Panc1 (cell line): Measurements from ENCODE around the gene TLX1. TPM values are rescaled to one million over a fixed set of nuclear protein-coding genes. Genes with fewer than 3 reads are reported as not detected.

Experiments
- ATAC-seq: fragments of 200-7000 bp; cut with Tn5 transposase; 2 replicates; pipeline ENCODE4 v1.9.1; 2020; ENCODE audit warnings: mild to moderate bottlenecking, moderate library complexity
- BruUV-seq: library from RNA; stranded (reverse); fragments of 400-500 nt; replicated peaks from 2 replicates; lab custom pipeline; 2021; lab: Mats Ljungman, UMichigan
- CTCF ChIA-PET: fragments of 300-600 bp; sonication (Branson Sonifier 250); formaldehyde crosslinking; loops from one replicate; lab custom pipeline; 2022; ENCODE audit warnings: antibody characterized with exemption; lab: Charles Lee
- POLR2A ChIA-PET: fragments of 300-600 bp; sonication (Branson Sonifier 250); formaldehyde crosslinking; loops from one replicate; lab custom pipeline; 2022; ENCODE audit warnings: antibody characterized with exemption; lab: Charles Lee
- DNase-seq: peaks from one replicate; pipeline ENCODE4 v3.0.0-alpha.2; 2010; ENCODE audit warnings: low read depth, low spot score
- H3K27ac ChIP-seq: 2 replicates; pipeline ENCODE4 v1.5.1; 2011; ENCODE audit warnings: mild to moderate bottlenecking, low read length, inconsistent platforms
- H3K27me3 ChIP-seq: fragments of 200-500 bp; sonication (Bioruptor generic); 2 replicates; pipeline ENCODE4 v1.6.0; 2014; ENCODE audit warnings: low read length, inconsistent platforms; ENCODE audit not compliant: control insufficient read depth, insufficient read depth
- H3K36me3 ChIP-seq: fragments of 200-500 bp; sonication (Bioruptor generic); 2 replicates; pipeline ENCODE4 v1.5.1; 2014; ENCODE audit warnings: inconsistent platforms, mild to moderate bottlenecking, low read length, moderate library complexity; ENCODE audit not compliant: control insufficient read depth, insufficient read depth
- H3K4me1 ChIP-seq: 2 replicates; pipeline ENCODE4 v1.5.1; 2011; ENCODE audit warnings: inconsistent platforms, mild to moderate bottlenecking, low read length, moderate library complexity; ENCODE audit not compliant: control insufficient read depth, insufficient read depth
- H3K4me3 ChIP-seq, 2 experiments: 2 replicates each; pipeline ENCODE4 v1.5.1; 2011 to 2012; ENCODE audit warnings: low read depth in 2 of 2, low read length in 2 of 2, mild to moderate bottlenecking in 2 of 2, inconsistent platforms in 1 of 2, moderate library complexity in 1 of 2
- H3K9me3 ChIP-seq: fragments of 200-500 bp; sonication (Bioruptor generic); 2 replicates; pipeline ENCODE4 v1.5.1; 2014; ENCODE audit warnings: low read depth, mild to moderate bottlenecking, inconsistent platforms, low read length, moderate library complexity; ENCODE audit not compliant: control insufficient read depth, insufficient read depth
- CTCF ChIP-seq: fragments of 450-650 bp; IDR thresholded peaks from 2 replicates; pipeline ENCODE4 v1.5.1; 2017; ENCODE audit warnings: mild to moderate bottlenecking
- POLR2AphosphoS5 ChIP-seq: IDR thresholded peaks from 2 replicates; pipeline ENCODE4 v1.6.1; 2012; ENCODE audit warnings: mild to moderate bottlenecking, low read depth, low read length, moderate library complexity
- SIN3A ChIP-seq: IDR thresholded peaks from 2 replicates; pipeline ENCODE4 v1.6.1; 2012; ENCODE audit warnings: low read depth, mild to moderate bottlenecking, low read length, moderate library complexity, borderline replicate concordance; ENCODE audit not compliant: insufficient read depth
- TCF7L2 ChIP-seq: IDR thresholded peaks from 2 replicates; pipeline ENCODE4 v1.6.1; 2011; ENCODE audit warnings: mild to moderate bottlenecking, low read depth, low read length, inconsistent platforms
- in situ Hi-C: cut with HindIII; loops from 2 replicates; pipeline ENCODE4 v1.10.0; 2016; ENCODE audit warnings: low sequenced_read_pairs, low pct_unique_long_range_greater_than_20kb
- intact Hi-C: fragments of 100-400 bp; cut with micrococcal nuclease; formaldehyde crosslinking; loops from one replicate; pipeline ENCODE4 v1.10.0; 2022; ENCODE audit not compliant: unreplicated experiment
- total RNA-seq: library from RNA; stranded (reverse); gene quantifications from one replicate; pipeline ENCODE4 v1.2.1, GENCODE V29; 2021; ENCODE audit not compliant: unreplicated experiment
- TF ChIP-seq, protein P1 (sequence below), 2 experiments: IDR thresholded peaks; 2 replicates each; pipeline ENCODE4 v1.6.1; 2011 to 2012; ENCODE audit warnings: low read depth in 2 of 2, control low read depth in 1 of 2, low read length in 1 of 2, mild to moderate bottlenecking in 1 of 2, moderate library complexity in 1 of 2; ENCODE audit not compliant: insufficient read depth in 1 of 2

TLX1 gene
- total RNA-seq, 1 experiment from 2014 or later: 0.13 TPM

DNA sequence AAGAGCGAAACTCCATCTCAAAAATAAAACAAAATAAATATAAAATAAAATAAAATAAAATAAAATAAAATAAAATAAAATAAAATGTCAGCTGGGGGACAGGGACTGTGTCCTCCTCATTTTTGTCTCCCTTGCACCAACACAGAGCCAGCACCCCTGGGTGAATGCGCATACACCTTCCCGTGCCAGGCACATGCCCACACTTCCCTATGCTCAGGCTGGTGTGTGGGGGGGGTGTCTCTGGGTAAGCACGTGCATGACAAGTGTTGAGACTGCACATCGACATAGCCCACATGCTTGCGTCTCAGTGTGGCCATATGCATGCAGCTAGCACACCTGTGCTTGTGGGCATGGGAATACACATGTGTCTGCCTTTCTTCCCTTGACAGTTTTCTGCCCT lies 24.7 kb upstream of the TLX1 start:
- ATAC-seq: no peak
- CTCF ChIA-PET: interaction anchor here (0.6 to 1.6 kb wide), 2 partner anchors 11 to 56 kb away, joined by 3 to 7 read pairs; no protein-coding TSS in a partner anchor
- Histone ChIP-seq H3K27ac (no peak overlapping the region), H3K4me3 (no peak overlapping the region), H3K9me3 (no peaks in the 10 kb centered on the region), H3K27me3 (no peaks in the 10 kb centered on the region), H3K36me3 (no peaks in the 10 kb centered on the region), H3K4me1 (no peaks in the 10 kb centered on the region)
- TF ChIP-seq TCF7L2: no peak
- TF ChIP-seq POLR2AphosphoS5: no peak
- TF ChIP-seq CTCF: no peak
- TF ChIP-seq, protein P1, sequence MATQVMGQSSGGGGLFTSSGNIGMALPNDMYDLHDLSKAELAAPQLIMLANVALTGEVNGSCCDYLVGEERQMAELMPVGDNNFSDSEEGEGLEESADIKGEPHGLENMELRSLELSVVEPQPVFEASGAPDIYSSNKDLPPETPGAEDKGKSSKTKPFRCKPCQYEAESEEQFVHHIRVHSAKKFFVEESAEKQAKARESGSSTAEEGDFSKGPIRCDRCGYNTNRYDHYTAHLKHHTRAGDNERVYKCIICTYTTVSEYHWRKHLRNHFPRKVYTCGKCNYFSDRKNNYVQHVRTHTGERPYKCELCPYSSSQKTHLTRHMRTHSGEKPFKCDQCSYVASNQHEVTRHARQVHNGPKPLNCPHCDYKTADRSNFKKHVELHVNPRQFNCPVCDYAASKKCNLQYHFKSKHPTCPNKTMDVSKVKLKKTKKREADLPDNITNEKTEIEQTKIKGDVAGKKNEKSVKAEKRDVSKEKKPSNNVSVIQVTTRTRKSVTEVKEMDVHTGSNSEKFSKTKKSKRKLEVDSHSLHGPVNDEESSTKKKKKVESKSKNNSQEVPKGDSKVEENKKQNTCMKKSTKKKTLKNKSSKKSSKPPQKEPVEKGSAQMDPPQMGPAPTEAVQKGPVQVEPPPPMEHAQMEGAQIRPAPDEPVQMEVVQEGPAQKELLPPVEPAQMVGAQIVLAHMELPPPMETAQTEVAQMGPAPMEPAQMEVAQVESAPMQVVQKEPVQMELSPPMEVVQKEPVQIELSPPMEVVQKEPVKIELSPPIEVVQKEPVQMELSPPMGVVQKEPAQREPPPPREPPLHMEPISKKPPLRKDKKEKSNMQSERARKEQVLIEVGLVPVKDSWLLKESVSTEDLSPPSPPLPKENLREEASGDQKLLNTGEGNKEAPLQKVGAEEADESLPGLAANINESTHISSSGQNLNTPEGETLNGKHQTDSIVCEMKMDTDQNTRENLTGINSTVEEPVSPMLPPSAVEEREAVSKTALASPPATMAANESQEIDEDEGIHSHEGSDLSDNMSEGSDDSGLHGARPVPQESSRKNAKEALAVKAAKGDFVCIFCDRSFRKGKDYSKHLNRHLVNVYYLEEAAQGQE (IDR thresholded peaks at IDR 0.05; ENCODE audit: insufficient read depth in 1 of 2, low read depth in 2 of 2, low read length in 1 of 2): no peak
- TF ChIP-seq SIN3A: no peak
- BruUV-seq: no TSS peak
- POLR2A ChIA-PET: no interaction called here
- intact Hi-C loops: no loop called here
- no peak for DNase-seq
- in situ Hi-C loops: no loop called here

GRCh38 chr10:101107771-101108170 lies 23.3 kb upstream of the TLX1 start:
- H3K27me3 ChIP-seq: no peaks in the 10 kb centered on the region
- no TSS peak for BruUV-seq
- H3K9me3 ChIP-seq: no peaks in the 10 kb centered on the region
- no peak for TF ChIP-seq CTCF
- TF ChIP-seq TCF7L2: no peak
- TF ChIP-seq POLR2AphosphoS5: no peak
- TF ChIP-seq, protein P1 (IDR thresholded peaks at IDR 0.05; ENCODE audit: insufficient read depth in 1 of 2, low read depth in 2 of 2, low read length in 1 of 2): no peak
- TF ChIP-seq SIN3A: no peak
- DNase-seq (no peak), ATAC-seq (no peak)
- H3K36me3 ChIP-seq: no peaks in the 10 kb centered on the region
- H3K4me1 ChIP-seq: no peaks in the 10 kb centered on the region
- ChIA-PET POLR2A (no interaction called here), CTCF (interaction anchor here (0.6 to 1.6 kb wide), 3 partner anchors 12 to 24 kb away, joined by 5 to 7 read pairs (median 7); no protein-coding TSS in a partner anchor)
- no peak overlapping the region for H3K4me3 ChIP-seq
- no peak overlapping the region for H3K27ac ChIP-seq
- in situ Hi-C loops: no loop called here
- intact Hi-C loops: no loop called here
